Neural crest cell (in vitro differentiated cells): ENCODE results near the gene BANK1. TPM values are rescaled to one million over a fixed set of nuclear protein-coding genes. Genes with fewer than 3 reads are reported as not detected.

ENCODE experiments used
- DNase-seq: peaks from one replicate; pipeline ENCODE4 v3.0.0; 2021; ENCODE audit warnings: low read depth, mixed read lengths, low spot score
- H3K27ac Mint-ChIP-seq: one replicate; pipeline ENCODE4 v1.8.0; 2021; ENCODE audit warnings: mild to moderate bottlenecking, mixed read lengths; ENCODE audit not compliant: unreplicated experiment
- H3K27me3 Mint-ChIP-seq: 2 replicates; pipeline ENCODE4 v1.8.0; 2021; ENCODE audit warnings: low read depth, mild to moderate bottlenecking, mixed read lengths
- H3K36me3 Mint-ChIP-seq: 2 replicates; pipeline ENCODE4 v1.8.0; 2021; ENCODE audit warnings: low read depth, mild to moderate bottlenecking, mixed read lengths
- H3K4me1 Mint-ChIP-seq: 2 replicates; pipeline ENCODE4 v1.8.0; 2021; ENCODE audit warnings: mixed read lengths
- H3K4me3 Mint-ChIP-seq: one replicate; pipeline ENCODE4 v1.8.0; 2021; ENCODE audit warnings: mild to moderate bottlenecking, mixed read lengths
- H3K9me3 Mint-ChIP-seq: 2 replicates; pipeline ENCODE4 v1.8.0; 2021; ENCODE audit warnings: mixed read lengths
- total RNA-seq: library from RNA; stranded (reverse); gene quantifications from 2 replicates; pipeline ENCODE4 v1.2.1, GENCODE V29; 2021
- TF ChIP-seq, protein P1 (sequence below): fragments of 200-600 bp; sonication (generic); conservative IDR thresholded peaks from 2 replicates; pipeline ENCODE4 v1.5.0; 2021; ENCODE audit warnings: antibody characterized with exemption, mild to moderate bottlenecking

Gene BANK1
- total RNA-seq, 1 donor from 2014 or later, result 0.44 TPM

GRCh38 chr4:101911616-101912015 lies 121.1 kb downstream of the BANK1 start:
- Mint-ChIP-seq H3K4me1 (no peaks in the 10 kb centered on the region), H3K27ac (no peak overlapping the region), H3K36me3 (no peaks in the 10 kb centered on the region), H3K27me3 (no peaks in the 10 kb centered on the region), H3K9me3 (no peaks in the 10 kb centered on the region), H3K4me3 (no peak overlapping the region)
- DNase-seq, result no peak
- TF ChIP-seq, protein P1, sequence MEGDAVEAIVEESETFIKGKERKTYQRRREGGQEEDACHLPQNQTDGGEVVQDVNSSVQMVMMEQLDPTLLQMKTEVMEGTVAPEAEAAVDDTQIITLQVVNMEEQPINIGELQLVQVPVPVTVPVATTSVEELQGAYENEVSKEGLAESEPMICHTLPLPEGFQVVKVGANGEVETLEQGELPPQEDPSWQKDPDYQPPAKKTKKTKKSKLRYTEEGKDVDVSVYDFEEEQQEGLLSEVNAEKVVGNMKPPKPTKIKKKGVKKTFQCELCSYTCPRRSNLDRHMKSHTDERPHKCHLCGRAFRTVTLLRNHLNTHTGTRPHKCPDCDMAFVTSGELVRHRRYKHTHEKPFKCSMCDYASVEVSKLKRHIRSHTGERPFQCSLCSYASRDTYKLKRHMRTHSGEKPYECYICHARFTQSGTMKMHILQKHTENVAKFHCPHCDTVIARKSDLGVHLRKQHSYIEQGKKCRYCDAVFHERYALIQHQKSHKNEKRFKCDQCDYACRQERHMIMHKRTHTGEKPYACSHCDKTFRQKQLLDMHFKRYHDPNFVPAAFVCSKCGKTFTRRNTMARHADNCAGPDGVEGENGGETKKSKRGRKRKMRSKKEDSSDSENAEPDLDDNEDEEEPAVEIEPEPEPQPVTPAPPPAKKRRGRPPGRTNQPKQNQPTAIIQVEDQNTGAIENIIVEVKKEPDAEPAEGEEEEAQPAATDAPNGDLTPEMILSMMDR, result no peak

DNA sequence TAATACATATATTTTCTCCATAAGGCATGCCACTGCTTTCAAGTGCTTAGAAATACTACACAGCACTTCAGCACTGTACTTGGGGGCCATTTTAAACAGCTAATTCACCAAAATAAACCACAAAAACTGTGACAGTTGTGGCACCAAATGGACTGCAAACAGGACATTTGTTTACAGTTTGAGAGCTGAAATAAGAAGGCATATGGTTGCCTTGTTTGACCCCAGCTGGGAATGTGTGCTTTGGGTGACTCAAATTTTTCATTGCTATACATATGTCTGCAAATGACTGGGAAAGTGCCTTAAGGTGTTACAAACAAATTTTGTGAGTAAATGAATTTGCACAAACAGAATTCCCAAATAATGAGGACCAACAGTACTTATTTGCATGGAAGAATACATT lies 124.2 kb downstream of the BANK1 start:
- H3K9me3 Mint-ChIP-seq, result no peaks in the 10 kb centered on the region
- H3K4me3 Mint-ChIP-seq, result no peak overlapping the region
- H3K4me1 Mint-ChIP-seq, result no peaks in the 10 kb centered on the region

DNA sequence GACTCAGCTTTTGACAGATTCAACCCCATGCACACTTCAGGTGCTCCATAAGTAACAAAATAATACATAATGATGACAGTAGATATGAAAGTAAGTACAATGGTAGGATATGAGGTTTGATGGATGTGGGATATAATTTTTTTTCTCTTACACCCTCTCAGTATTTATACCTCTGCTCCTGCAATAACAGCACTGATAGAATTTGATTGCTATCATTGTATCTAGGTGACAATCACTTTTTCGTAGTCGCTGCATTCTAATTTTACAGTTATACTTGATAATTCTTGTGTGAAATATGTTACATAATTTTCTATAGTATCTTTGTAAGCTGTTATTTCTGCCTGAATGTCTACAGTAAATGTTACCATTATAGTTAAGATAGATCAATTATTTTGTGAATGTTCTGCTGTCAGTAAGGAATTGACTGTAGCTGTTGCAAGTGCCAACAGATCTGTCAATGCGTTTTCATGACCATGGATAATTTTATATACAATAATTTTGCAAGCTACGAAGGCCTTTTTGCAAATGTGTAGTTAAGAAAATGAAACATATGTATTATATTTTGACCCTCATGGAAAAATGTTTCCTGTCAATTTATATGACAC lies 128.9 kb downstream of the BANK1 start:
- H3K36me3 Mint-ChIP-seq, result no peaks in the 10 kb centered on the region
- DNase-seq, result no peak
- no peaks in the 10 kb centered on the region for H3K4me1 Mint-ChIP-seq
- no peak overlapping the region for H3K27ac Mint-ChIP-seq
- no peaks in the 10 kb centered on the region for H3K9me3 Mint-ChIP-seq
- no peak overlapping the region for H3K4me3 Mint-ChIP-seq
- no peaks in the 10 kb centered on the region for H3K27me3 Mint-ChIP-seq
- TF ChIP-seq, protein P1, result no peak

More for the DNA sequence above, 124.2 kb downstream of the BANK1 start:
- TF ChIP-seq, protein P1, result no peak
- Mint-ChIP-seq H3K27ac (no peak overlapping the region), H3K27me3 (no peaks in the 10 kb centered on the region), H3K36me3 (no peaks in the 10 kb centered on the region)
- DNase-seq, result no peak

GRCh38 chr4:101921370-101921769 lies 130.8 kb downstream of the BANK1 start:
- Mint-ChIP-seq H3K27ac (no peak overlapping the region), H3K4me3 (no peak overlapping the region), H3K36me3 (no peaks in the 10 kb centered on the region), H3K27me3 (no peaks in the 10 kb centered on the region), H3K4me1 (no peaks in the 10 kb centered on the region), H3K9me3 (no peaks in the 10 kb centered on the region)
- TF ChIP-seq, protein P1, result no peak
- no peak for DNase-seq

DNA sequence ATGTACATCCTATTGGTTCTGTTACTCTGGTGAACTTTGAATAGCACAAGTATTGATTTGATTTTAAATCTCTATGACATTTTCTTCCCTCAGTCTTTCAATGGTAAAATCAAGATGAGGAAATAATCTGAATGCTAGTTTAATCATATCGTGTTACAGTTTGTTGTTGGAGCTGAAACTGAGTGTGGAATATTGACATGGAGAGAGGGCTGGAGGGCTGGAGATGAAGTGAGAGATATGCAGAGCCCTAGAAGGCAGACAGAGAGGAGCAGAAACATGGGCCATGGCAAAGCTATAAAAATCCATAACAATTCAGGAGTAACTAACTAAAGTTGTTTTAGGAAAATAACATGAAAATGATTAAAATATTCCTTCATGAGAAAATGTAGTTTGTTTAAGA lies 141.1 kb downstream of the BANK1 start:
- Mint-ChIP-seq H3K4me3 (no peak overlapping the region), H3K9me3 (peaks cover 7% of the 10 kb centered on the region), H3K27me3 (no peaks in the 10 kb centered on the region), H3K36me3 (no peaks in the 10 kb centered on the region), H3K4me1 (peaks cover 3% of the 10 kb centered on the region), H3K27ac (no peak overlapping the region)
- no peak for DNase-seq
- TF ChIP-seq, protein P1, result no peak

DNA sequence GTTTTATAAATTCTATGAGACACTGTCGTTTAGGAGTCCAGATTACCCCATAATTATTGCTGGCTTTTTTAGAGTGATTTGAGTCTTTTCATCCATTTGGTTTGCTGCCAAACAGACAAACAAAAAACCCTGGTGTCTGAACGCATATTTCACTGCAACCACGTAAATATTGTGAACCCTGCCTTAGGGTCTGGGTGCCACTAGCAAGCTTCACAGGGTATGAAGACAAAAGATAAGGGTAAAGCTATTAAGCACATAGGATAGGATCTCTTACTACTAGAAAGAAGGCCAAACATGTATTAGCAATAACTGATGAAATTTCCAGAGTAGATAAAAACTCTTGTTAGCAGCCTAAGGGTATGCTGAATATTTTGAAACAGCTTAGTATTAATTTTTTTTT lies 143.3 kb downstream of the BANK1 start:
- H3K27me3 Mint-ChIP-seq, result no peaks in the 10 kb centered on the region
- H3K36me3 Mint-ChIP-seq, result no peaks in the 10 kb centered on the region
- peaks cover 3% of the 10 kb centered on the region for H3K4me1 Mint-ChIP-seq
- no peak overlapping the region for H3K27ac Mint-ChIP-seq
- no peak overlapping the region for H3K4me3 Mint-ChIP-seq
- peaks cover 7% of the 10 kb centered on the region for H3K9me3 Mint-ChIP-seq
- DNase-seq, result no peak
- TF ChIP-seq, protein P1, result no peak
